Uterus (tissue), 2 donors: Measurements from ENCODE around the gene SRCIN1.

Experiments used
- CTCF ChIP-seq, 4 experiments: fragments of 200-600 bp in 2 of 4; fragments of 450-650 bp in 2 of 4; sonication (generic) in 2 of 4; IDR thresholded peaks; one replicate each; pipeline ENCODE4 v1.5.1; 2016 to 2019; ENCODE audit warnings: antibody characterized with exemption in 4 of 4, mild to moderate bottlenecking in 2 of 4, moderate library complexity in 1 of 4
- POLR2A ChIP-seq, 2 donors: fragments of 450-650 bp; IDR thresholded peaks; one replicate each; pipeline ENCODE4 v1.6.1; 2016; ENCODE audit warnings: antibody characterized with exemption in 2 of 2, mild to moderate bottlenecking in 1 of 2, moderate library complexity in 1 of 2

GRCh38 chr17:38637951-38638350 lies 32.2 kb upstream of the SRCIN1 start:
- TF ChIP-seq CTCF (IDR thresholded peaks at IDR 0.05) (no peak), POLR2A (IDR thresholded peaks at IDR 0.05) (no peak)
